ENCODE measurements around the gene RPS5.

Gene RPS5

GRCh38 chr19:58354478-58355030 lies 32.5 kb upstream of the RPS5 start:
- no peak overlapping the region for H3K27ac ChIP-seq
- TF ChIP-seq ZFX (IDR thresholded peaks at IDR 0.05): no peak
- no peak for TF ChIP-seq CTCF (conservative IDR thresholded peaks at IDR 0.05)

GRCh38 chr19:58355215-58355796 lies 31.8 kb upstream of the RPS5 start:
- TF ChIP-seq ZFX (IDR thresholded peaks at IDR 0.05): no peak
- TF ChIP-seq CTCF (conservative IDR thresholded peaks at IDR 0.05): no peak
- H3K27ac ChIP-seq: no peak overlapping the region

GRCh38 chr19:58355908-58356765 lies 30.9 kb upstream of the RPS5 start:
- no peak for TF ChIP-seq ZFX (IDR thresholded peaks at IDR 0.05)
- no peak for TF ChIP-seq CTCF (conservative IDR thresholded peaks at IDR 0.05)
- H3K27ac ChIP-seq: no peak overlapping the region

- TF ChIP-seq ZFX (IDR thresholded peaks at IDR 0.05) (no peak), CTCF (conservative IDR thresholded peaks at IDR 0.05) (no peak)
- H3K27ac ChIP-seq: no peak overlapping the region
These were observed 30.1 kb upstream of the RPS5 start for GRCh38 chr19:58356766-58357480.

GRCh38 chr19:58357481-58358145 lies 29.5 kb upstream of the RPS5 start:
- no peak for TF ChIP-seq ZFX (IDR thresholded peaks at IDR 0.05)
- no peak for TF ChIP-seq CTCF (conservative IDR thresholded peaks at IDR 0.05)
- H3K27ac ChIP-seq: no peak overlapping the region

- TF ChIP-seq CTCF (conservative IDR thresholded peaks at IDR 0.05): no peak
- TF ChIP-seq ZFX (IDR thresholded peaks at IDR 0.05): no peak
These were observed 25.2 kb upstream of the RPS5 start for GRCh38 chr19:58361900-58362271.

More at GRCh38 chr19:58361900-58362271, 25.2 kb upstream of the RPS5 start:
- peak overlapping the region; percentile 88 for H3K27ac ChIP-seq
